GM10266 (cell line): ENCODE data around the gene DBH.

Source experiments
- DNase-seq: peaks from one replicate; pipeline ENCODE4 v3.0.0; 2012; ENCODE audit errors: extremely low spot score
- TF ChIP-seq, protein P1 (sequence below): IDR thresholded peaks from 2 replicates; pipeline ENCODE4 v1.5.1; 2012; ENCODE audit warnings: mild to moderate bottlenecking, low read depth; ENCODE audit not compliant: control insufficient read depth, insufficient read depth; ENCODE audit errors: missing control alignments

Gene DBH

DNA sequence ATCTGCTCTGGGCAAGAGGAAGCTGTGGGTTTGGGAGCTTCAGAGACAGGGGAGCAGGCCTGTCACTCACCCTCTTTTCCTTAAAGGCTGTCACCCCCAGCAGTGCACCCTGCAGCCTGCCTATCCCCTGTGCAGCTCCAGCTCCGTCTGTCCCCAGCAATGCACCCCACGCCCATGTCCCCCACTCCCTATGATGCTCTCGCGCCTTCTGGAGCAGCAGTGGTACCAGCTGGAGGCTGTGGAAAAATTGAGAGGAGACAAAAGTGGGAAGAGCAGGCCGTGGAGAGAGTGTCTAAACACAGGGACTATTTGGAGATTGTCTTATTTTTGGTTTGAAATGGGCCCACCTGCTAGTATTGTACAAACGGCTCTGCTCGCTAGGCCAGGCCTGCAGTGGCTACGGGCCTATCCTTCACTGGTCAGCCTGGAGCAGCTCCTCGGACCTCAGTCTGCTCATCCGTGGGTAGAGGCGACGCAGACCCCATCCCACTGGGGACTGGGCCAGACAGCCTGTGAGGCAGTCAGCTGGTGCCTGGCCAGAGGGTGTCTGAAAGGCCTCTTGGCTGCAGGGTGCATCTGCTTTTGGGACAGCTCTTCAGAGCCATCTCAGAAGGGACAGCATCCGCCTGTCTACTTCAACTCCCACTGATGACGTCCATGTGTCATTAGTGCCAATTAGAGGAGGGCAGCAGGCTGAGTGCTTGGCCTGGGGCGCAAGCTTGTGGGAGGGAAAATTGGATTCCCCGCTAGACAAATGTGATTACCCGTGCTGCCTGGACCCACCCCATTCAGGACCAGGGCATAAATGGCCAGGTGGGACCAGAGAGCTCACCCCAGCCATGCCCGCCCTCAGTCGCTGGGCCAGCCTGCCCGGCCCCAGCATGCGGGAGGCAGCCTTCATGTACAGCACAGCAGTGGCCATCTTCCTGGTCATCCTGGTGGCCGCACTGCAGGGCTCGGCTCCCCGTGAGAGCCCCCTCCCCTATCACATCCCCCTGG, at the start of gene DBH:
DBH (plus strand) TSS at position 831 of the 999 bp plus-strand sequence; CDS start at position 840, 9 bp downstream.
- TF ChIP-seq, protein P1, sequence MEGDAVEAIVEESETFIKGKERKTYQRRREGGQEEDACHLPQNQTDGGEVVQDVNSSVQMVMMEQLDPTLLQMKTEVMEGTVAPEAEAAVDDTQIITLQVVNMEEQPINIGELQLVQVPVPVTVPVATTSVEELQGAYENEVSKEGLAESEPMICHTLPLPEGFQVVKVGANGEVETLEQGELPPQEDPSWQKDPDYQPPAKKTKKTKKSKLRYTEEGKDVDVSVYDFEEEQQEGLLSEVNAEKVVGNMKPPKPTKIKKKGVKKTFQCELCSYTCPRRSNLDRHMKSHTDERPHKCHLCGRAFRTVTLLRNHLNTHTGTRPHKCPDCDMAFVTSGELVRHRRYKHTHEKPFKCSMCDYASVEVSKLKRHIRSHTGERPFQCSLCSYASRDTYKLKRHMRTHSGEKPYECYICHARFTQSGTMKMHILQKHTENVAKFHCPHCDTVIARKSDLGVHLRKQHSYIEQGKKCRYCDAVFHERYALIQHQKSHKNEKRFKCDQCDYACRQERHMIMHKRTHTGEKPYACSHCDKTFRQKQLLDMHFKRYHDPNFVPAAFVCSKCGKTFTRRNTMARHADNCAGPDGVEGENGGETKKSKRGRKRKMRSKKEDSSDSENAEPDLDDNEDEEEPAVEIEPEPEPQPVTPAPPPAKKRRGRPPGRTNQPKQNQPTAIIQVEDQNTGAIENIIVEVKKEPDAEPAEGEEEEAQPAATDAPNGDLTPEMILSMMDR, result no peak
- no peak for DNase-seq

DNA sequence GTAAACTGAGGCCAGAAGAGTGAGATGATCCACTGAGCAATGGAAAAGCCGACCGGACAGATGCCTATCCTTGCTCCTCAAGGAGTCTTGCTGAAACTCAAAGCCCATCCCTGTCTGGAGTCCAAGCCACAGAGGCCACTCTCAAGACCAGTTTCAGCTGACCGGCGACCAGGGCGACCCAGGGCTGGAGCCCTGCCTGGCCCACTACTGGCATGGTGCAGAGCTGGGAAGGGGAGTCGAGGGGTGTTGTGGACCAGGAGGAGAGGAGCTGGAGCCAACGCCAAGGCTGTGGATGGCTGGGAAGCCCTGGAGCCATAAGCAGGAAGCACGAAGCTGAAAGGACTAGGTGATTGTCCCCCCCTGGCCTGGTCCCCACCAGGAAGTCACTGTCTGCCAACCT, 49.1 kb upstream of the DBH start:
- TF ChIP-seq, protein P1, result no peak
- no peak for DNase-seq

DNA sequence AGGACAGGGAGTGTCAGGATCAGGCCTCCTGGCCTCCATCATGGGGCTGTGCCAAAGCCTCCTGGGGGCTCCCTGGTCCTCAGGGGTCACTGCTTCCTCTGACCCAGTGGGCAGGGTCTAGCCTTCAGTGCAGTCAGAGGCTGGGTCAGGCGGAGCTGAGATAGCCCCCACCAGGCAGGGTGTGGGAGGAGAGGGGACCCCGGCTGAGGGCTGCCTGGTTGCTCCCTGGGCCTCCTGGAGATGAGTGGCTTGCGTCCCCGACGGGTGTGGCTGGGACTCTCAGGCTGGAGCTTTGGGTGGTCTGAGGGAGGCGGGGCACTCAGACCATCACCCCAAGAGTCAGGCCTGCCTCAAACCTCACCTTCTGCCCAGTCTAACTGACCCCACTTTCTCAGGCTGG, 48.7 kb upstream of the DBH start:
- TF ChIP-seq, protein P1, result no peak

DNA sequence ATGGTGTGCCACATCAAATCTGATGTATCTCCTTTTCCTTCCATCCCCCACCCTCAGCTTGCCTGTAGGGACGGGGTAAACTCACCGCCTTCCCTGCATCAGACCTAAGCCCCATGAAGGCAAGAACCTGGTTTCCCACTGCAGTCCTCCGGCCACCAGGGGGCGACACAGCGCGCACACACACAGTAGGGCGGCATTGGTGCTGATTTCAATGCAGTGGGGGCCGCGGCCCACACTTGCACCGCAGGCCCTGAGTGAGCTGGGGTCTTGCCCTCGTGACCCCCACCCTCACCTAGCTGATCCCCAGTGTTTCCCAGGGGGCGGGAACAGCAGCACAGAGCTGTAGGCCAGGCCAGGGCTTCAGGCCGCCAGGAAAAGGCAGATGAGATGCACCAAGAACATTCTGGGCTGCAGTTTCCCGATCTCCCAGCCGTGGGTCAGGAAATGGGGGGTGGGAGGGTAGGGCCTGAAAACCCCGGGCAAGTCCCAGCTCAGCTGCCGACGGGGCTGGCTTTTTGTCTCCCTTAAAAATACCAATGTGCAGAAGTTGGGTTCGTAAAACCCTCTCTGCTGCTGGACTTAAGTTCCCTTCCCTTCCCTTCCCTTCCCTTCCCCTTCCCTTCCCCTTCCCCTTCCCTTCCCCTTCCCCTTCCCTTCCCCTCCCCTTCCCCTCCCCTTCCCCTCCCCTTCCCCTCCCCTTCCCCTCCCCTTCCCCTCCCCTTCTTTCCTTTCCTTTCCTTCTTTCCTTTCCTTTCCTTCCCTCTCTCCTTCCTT, 46.5 kb upstream of the DBH start:
- TF ChIP-seq, protein P1, result peak; percentile 55
- DNase-seq, result no peak

More for the DNA sequence above, 48.7 kb upstream of the DBH start:
- no peak for DNase-seq

DNA sequence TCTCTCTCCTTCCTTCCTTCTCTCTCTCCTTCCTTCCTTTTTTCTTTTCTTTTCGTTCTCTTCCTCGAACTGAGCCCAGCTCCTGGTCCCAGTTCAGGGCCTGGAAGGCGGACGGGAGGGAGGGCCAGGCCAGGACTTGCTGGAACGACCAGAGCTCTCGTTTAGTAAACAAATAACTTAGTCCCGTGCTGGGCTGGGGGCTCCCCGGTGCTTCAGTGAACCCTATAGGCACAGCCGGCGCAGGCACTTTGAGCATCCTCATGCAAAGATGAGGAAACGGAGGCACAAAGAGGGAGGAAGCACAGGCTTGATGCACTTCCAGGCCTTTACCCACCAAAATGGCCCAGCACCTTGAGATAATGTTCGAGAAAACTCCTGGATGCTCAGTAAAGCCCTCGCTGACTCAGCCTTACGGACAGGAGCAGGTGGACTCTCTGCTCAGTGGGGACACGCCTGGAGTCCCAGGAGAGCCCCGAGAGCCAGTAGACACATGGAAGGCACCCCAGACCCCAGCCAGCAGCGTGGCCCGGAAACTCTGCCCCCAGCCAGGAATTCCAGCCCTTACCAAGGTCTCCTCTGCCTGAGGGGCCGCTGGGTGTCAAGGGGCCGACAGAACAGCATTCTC, 45.8 kb upstream of the DBH start:
- TF ChIP-seq, protein P1, result no peak
- DNase-seq, result no peak

DNA sequence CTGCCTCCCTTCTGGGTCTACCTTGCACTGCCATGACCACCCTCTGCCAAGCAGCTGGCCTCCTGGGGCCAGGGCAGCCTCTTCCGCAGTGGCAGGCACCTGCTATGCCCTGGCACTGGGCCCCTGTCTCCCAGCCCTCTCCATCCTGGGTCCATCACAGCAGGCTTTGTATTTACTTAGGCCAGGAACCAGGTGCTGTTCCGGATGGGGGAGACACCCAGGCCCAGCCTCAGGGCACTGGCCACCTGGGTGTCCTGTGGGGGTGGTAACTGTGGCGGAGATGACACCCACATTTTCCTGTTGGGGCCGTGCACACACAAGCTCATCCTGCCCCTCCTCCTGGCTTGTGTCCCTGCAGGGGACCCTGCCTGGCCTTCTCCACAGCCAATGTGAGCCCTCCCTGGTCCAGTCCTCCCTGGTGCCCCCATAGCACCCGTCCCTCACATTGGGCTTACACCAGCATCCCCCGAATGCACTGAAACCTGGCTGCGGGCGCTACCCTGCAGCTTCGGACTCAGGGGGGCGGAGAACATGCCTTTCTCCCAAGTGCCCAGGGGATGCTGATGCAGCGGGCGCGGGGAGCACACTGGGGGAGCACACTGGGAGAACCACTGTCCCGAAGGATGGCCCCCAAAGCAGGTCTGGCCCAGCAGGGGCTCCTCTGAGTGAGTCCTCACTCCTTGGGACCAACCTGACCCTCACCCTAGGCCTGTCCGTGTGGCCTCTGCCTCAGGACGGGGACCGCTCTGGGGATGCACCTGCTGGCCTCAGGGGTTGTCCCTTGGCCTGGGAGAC, 44.9 kb upstream of the DBH start:
- TF ChIP-seq, protein P1, result no peak
- DNase-seq, result no peak
